K562 (cell line): ENCODE results near the gene PSD4. TPM values are rescaled to one million over a fixed set of nuclear protein-coding genes. Genes with fewer than 3 reads are reported as not detected.

Experiments
- ATAC-seq: fragments of 200-7000 bp; cut with Tn5 transposase; 3 replicates; pipeline ENCODE4 v1.9.1; 2020; ENCODE audit warnings: moderate library complexity
- BruUV-seq: library from RNA; stranded (reverse); fragments of 400-500 nt; replicated peaks from 2 replicates; lab custom pipeline; 2021; lab: Mats Ljungman, UMichigan
- CTCF ChIA-PET: fragments of 300-600 bp; formaldehyde crosslinking; extraction: SDS; loops from one replicate; lab custom pipeline; 2021; ENCODE audit warnings: low intra/inter-chr PET ratio; lab: Yijun Ruan, JAX
- POLR2A ChIA-PET: fragments of 300-600, 350-650 bp; sonication (Branson Sonifier 250); formaldehyde crosslinking; extraction: SDS; loops from one replicate; lab custom pipeline; 2021; ENCODE audit warnings: antibody characterized with exemption, inconsistent platforms; lab: Yijun Ruan, JAX
- DNase-seq, 4 experiments: peaks; one replicate each; pipeline versions ENCODE4 v3.0.0 to v3.0.0-alpha.2; 2011 to 2018; ENCODE audit warnings: low spot score in 3 of 4, mixed read lengths in 3 of 4; ENCODE audit errors: extremely low read depth in 1 of 4
- FAIRE-seq: peaks from 2 replicates; lab custom pipeline; 2011; peaks lifted over from hg19 to GRCh38; lab: Jason Lieb, UNC
- H2AFZ ChIP-seq: 2 replicates; pipeline ENCODE4 v1.6.0; 2011; ENCODE audit warnings: low read depth, low read length, control low read depth, inconsistent platforms
- H3K27ac ChIP-seq: fragments of 200-600 bp; 3 replicates; pipeline ENCODE4 v1.8.0; 2011; ENCODE audit warnings: low read depth, mild to moderate bottlenecking, control low read depth, inconsistent platforms, low read length, moderate library complexity, mixed read lengths; ENCODE audit errors: extremely low read depth
- H3K27me3 ChIP-seq, 2 experiments: fragments of 300-600 bp in 1 of 2; 2 replicates in 1 of 2; 3 replicates in 1 of 2; pipeline versions ENCODE4 v1.6.0 to v1.8.0; 2011; ENCODE audit warnings: inconsistent platforms in 2 of 2, low read length in 2 of 2, mild to moderate bottlenecking in 1 of 2, mixed read lengths in 1 of 2, moderate library complexity in 1 of 2; ENCODE audit not compliant: control insufficient read depth in 2 of 2, insufficient read depth in 2 of 2
- H3K36me3 ChIP-seq: fragments of 300-600 bp; 3 replicates; pipeline ENCODE4 v1.8.0; 2011; ENCODE audit warnings: mild to moderate bottlenecking, low read length, inconsistent platforms; ENCODE audit not compliant: control insufficient read depth, insufficient read depth
- H3K4me1 ChIP-seq, 2 experiments: fragments of 200-600 bp in 1 of 2; replicated peaks in 1 of 2; 2 replicates in 1 of 2; 3 replicates in 1 of 2; pipeline versions ENCODE4 v1.5.1 to v1.8.0; 2011; ENCODE audit warnings: inconsistent platforms in 2 of 2, low read length in 2 of 2, mild to moderate bottlenecking in 1 of 2, mixed read lengths in 1 of 2, moderate library complexity in 1 of 2; ENCODE audit not compliant: control insufficient read depth in 2 of 2, insufficient read depth in 2 of 2
- H3K4me2 ChIP-seq: 2 replicates; pipeline ENCODE4 v1.6.1; 2011; ENCODE audit warnings: low read length, control low read depth, inconsistent platforms, mixed read lengths; ENCODE audit not compliant: insufficient read depth
- H3K4me3 ChIP-seq: fragments of 200-600 bp; sonication (generic), shearing (Covaris generic); 2 replicates; pipeline ENCODE4 v1.5.1; 2016; ENCODE audit warnings: control low read depth, inconsistent platforms
- H3K79me2 ChIP-seq: fragments of 200-600 bp; 3 replicates; pipeline ENCODE4 v1.8.0; 2011; ENCODE audit warnings: low read length, inconsistent platforms; ENCODE audit not compliant: control insufficient read depth, insufficient read depth
- H3K9ac ChIP-seq, 2 experiments: 2 replicates each; pipeline versions ENCODE4 v1.6.0 to v1.6.1; 2011; ENCODE audit warnings: low read depth in 2 of 2, low read length in 2 of 2, control low read depth in 1 of 2, inconsistent platforms in 1 of 2, mild to moderate bottlenecking in 1 of 2, mixed read lengths in 1 of 2; ENCODE audit not compliant: insufficient read depth in 1 of 2
- H3K9me1 ChIP-seq: one replicate; pipeline ENCODE4 v1.6.0; 2011; ENCODE audit warnings: inconsistent platforms, mild to moderate bottlenecking, low read length, moderate library complexity; ENCODE audit not compliant: control insufficient read depth, insufficient read depth
- H3K9me3 ChIP-seq: replicated peaks from 2 replicates; pipeline ENCODE4 v1.5.1; 2011; ENCODE audit warnings: low read depth, low read length, inconsistent platforms; ENCODE audit not compliant: control insufficient read depth, insufficient read depth
- H4K20me1 ChIP-seq: replicated peaks from 2 replicates; pipeline ENCODE4 v1.6.1; 2011; ENCODE audit warnings: low read length, inconsistent platforms, mixed read lengths; ENCODE audit not compliant: control insufficient read depth, insufficient read depth
- FOXJ3 ChIP-seq: sonication (generic); formaldehyde crosslinking; IDR thresholded peaks from 2 replicates; pipeline ENCODE4 v1.4.0; 2020; ENCODE audit warnings: mild to moderate bottlenecking, missing genetic modification reagents
- NR3C1 ChIP-seq: sonication (generic); formaldehyde crosslinking; IDR thresholded peaks from 2 replicates; pipeline ENCODE4 v1.8.1; 2022; ENCODE audit warnings: missing genetic modification reagents
- PREB ChIP-seq: sonication (generic); formaldehyde crosslinking; IDR thresholded peaks from 2 replicates; pipeline ENCODE4 v1.8.1; 2023; ENCODE audit warnings: mild to moderate bottlenecking, missing genetic modification reagents
- PRPF4 ChIP-seq: fragments of 200-400 bp; formaldehyde crosslinking; IDR thresholded peaks from one replicate; pipeline ENCODE4 v1.6.1; 2017; ENCODE audit warnings: low read length, low read depth, mild to moderate bottlenecking; ENCODE audit not compliant: insufficient read depth, poor library complexity, severe bottlenecking
- SIX5 ChIP-seq, 2 experiments: IDR thresholded peaks; 2 replicates each; pipeline ENCODE4 v1.6.1; 2011; ENCODE audit warnings: low read length in 2 of 2, borderline replicate concordance in 1 of 2, low read depth in 1 of 2, mild to moderate bottlenecking in 1 of 2, moderate library complexity in 1 of 2; ENCODE audit not compliant: insufficient read depth in 1 of 2
- TCF7L2 ChIP-seq: fragments of 150-350 bp; IDR thresholded peaks from 2 replicates; pipeline ENCODE4 v1.6.1; 2016; ENCODE audit warnings: low read depth, mild to moderate bottlenecking, low read length, moderate library complexity
- THRB ChIP-seq: fragments of 450-650 bp; formaldehyde crosslinking; conservative IDR thresholded peaks from 2 replicates; pipeline ENCODE4 v1.4.0; 2022; ENCODE audit warnings: mild to moderate bottlenecking, missing genetic modification characterization
- TRIM25 ChIP-seq: fragments of 450-650 bp; IDR thresholded peaks from 2 replicates; pipeline ENCODE4 v1.7.0; 2016; ENCODE audit warnings: borderline replicate concordance
- ZNF165 ChIP-seq: fragments of 250-450 bp; sonication (Bioruptor Pico); IDR thresholded peaks from 2 replicates; pipeline ENCODE4 v1.4.0; 2020; ENCODE audit warnings: borderline replicate concordance
- ZNF239 ChIP-seq: fragments of 250-450 bp; sonication (Bioruptor Pico); IDR thresholded peaks from 2 replicates; pipeline ENCODE4 v1.4.0; 2020; ENCODE audit warnings: mild to moderate bottlenecking
- ZNF449 ChIP-seq: fragments of 250-450 bp; sonication (Bioruptor Pico); IDR thresholded peaks from 2 replicates; pipeline ENCODE4 v1.8.0; 2022; ENCODE audit warnings: moderate library complexity, mild to moderate bottlenecking, inconsistent platforms
- WGBS: fragments of 100-300 bp; shearing (Covaris generic); methylation state at CpG from one replicate; pipeline ENCODE4 v1.1.6; 2016; ENCODE audit warnings: low coverage, mixed read lengths; ENCODE audit not compliant: insufficient coverage; ENCODE audit errors: missing lambda C conversion rate; 5-methylcytosine and 5-hydroxymethylcytosine counted together
- in situ Hi-C: fragments of 300-500 bp; cut with MboI; formaldehyde crosslinking; loops from 4 replicates; pipeline ENCODE4 v1.15.0; 2018; ENCODE audit warnings: inconsistent platforms, mixed read lengths
- intact Hi-C: fragments of 100-400 bp; cut with micrococcal nuclease; formaldehyde crosslinking; loops from 2 replicates; pipeline ENCODE4 v1.14.2; 2022
- polyA plus RNA-seq, 8 experiments: library from polyadenylated mRNA; depleted of rRNA in 4 of 8; stranded (reverse) in 5 of 8; unstranded in 3 of 8; fragments of >200 nt; fragmentation: Nextera tagmentation in 2 of 8; fragmentation: Illumina TruSeq in 1 of 8; extraction: Ambion mirVana in 2 of 8; extraction: Trizol in 1 of 8; gene quantifications; 2 replicates each; pipeline versions ENCODE4 v1.2.1 to v1.2.3, GENCODE V29; 2011 to 2014; ENCODE audit warnings: inconsistent platforms in 1 of 8, missing spikeins in 1 of 8
- total RNA-seq, 7 experiments: library from RNA; depleted of rRNA in 6 of 7; stranded (reverse); fragments of >200 nt in 6 of 7; fragmentation: Illumina TruSeq in 2 of 7; extraction: Trizol in 2 of 7; gene quantifications; 2 replicates each; pipeline versions ENCODE4 v1.2.1 to v1.2.3, GENCODE V29; 2011 to 2021; ENCODE audit warnings: low replicate concordance in 1 of 7
- TF ChIP-seq, protein P1 (sequence below): sonication (generic); formaldehyde crosslinking; IDR thresholded peaks from 2 replicates; pipeline ENCODE4 v1.8.0; 2023; ENCODE audit warnings: mild to moderate bottlenecking, missing genetic modification reagents

PSD4 gene
- total and polyA plus RNA-seq, 9 of the 15 experiments (the other 6 are each of a cell fraction or from before 2014, with no cell fraction given): 0.46 to 54.0 (median 20.8) TPM

DNA sequence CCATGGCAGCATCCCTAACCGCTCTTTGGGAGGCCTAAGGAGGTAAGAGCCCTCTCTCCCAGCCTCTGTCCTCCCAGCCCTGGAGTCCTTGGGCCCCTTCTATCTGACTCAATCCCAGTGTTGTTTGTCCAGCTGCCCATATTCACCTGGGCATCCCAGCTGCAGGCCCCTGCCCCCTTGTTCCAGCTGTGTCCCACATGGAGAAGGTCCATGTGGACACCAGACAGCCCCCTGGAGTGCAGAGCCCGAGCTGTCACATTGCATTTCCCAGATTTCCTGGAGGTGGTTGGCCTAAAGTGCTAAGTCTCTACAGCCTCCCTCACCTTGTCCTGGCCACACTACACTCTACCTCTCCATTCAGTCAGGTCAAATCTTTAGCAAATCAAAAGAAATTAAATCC lies 42.5 kb downstream of the PSD4 start:
- no peaks in the 10 kb centered on the region for H3K9me3 ChIP-seq
- ATAC-seq: no peak
- ChIA-PET POLR2A (interaction anchor here (0.6 to 2.1 kb wide), 4 partner anchors 13 to 127 kb away, joined by 3 to 4 read pairs (median 3); no protein-coding TSS in a partner anchor), CTCF (no interaction called here)
- no peaks in the 10 kb centered on the region for H4K20me1 ChIP-seq
- no peak overlapping the region for H3K4me3 ChIP-seq
- no peak for FAIRE-seq
- no peak overlapping the region for H3K27ac ChIP-seq
- in situ Hi-C loops: no loop called here
- no peak overlapping the region for H3K9ac ChIP-seq
- intact Hi-C loops: no loop called here
- H2AFZ ChIP-seq: no peak overlapping the region
- no TSS peak for BruUV-seq
- no peak for DNase-seq
- WGBS: 3% methylated on average over 2 of the region's 2 CpGs
- H3K79me2 ChIP-seq: no peaks in the 10 kb centered on the region
- peaks cover 9 to 11% of the 10 kb centered on the region in 2 experiments for H3K4me1 ChIP-seq
- H3K9me1 ChIP-seq: no peaks in the 10 kb centered on the region
- no peaks in the 10 kb centered on the region for H3K27me3 ChIP-seq
- H3K36me3 ChIP-seq: no peaks in the 10 kb centered on the region
- no peak overlapping the region for H3K4me2 ChIP-seq
- TF ChIP-seq ZNF239 (CRISPR knock-in tag): no peak
- TF ChIP-seq TRIM25: no peak
- TF ChIP-seq FOXJ3 (CRISPR knock-in tag): no peak
- no peak for TF ChIP-seq PRPF4
- TF ChIP-seq ZNF449 (CRISPR knock-in tag): no peak
- no peak for TF ChIP-seq TCF7L2
- no peak for TF ChIP-seq NR3C1 (CRISPR knock-in tag)
- TF ChIP-seq PREB (CRISPR knock-in tag): no peak
- TF ChIP-seq ZNF165 (CRISPR knock-in tag): no peak
- no peak for TF ChIP-seq THRB (CRISPR knock-in tag)
- no peak for TF ChIP-seq SIX5 (IDR thresholded peaks at IDR 0.05; ENCODE audit: borderline replicate concordance in 1 of 2, insufficient read depth in 1 of 2, low read depth in 1 of 2, low read length in 2 of 2)
- TF ChIP-seq, protein P1, sequence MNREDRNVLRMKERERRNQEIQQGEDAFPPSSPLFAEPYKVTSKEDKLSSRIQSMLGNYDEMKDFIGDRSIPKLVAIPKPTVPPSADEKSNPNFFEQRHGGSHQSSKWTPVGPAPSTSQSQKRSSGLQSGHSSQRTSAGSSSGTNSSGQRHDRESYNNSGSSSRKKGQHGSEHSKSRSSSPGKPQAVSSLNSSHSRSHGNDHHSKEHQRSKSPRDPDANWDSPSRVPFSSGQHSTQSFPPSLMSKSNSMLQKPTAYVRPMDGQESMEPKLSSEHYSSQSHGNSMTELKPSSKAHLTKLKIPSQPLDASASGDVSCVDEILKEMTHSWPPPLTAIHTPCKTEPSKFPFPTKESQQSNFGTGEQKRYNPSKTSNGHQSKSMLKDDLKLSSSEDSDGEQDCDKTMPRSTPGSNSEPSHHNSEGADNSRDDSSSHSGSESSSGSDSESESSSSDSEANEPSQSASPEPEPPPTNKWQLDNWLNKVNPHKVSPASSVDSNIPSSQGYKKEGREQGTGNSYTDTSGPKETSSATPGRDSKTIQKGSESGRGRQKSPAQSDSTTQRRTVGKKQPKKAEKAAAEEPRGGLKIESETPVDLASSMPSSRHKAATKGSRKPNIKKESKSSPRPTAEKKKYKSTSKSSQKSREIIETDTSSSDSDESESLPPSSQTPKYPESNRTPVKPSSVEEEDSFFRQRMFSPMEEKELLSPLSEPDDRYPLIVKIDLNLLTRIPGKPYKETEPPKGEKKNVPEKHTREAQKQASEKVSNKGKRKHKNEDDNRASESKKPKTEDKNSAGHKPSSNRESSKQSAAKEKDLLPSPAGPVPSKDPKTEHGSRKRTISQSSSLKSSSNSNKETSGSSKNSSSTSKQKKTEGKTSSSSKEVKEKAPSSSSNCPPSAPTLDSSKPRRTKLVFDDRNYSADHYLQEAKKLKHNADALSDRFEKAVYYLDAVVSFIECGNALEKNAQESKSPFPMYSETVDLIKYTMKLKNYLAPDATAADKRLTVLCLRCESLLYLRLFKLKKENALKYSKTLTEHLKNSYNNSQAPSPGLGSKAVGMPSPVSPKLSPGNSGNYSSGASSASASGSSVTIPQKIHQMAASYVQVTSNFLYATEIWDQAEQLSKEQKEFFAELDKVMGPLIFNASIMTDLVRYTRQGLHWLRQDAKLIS (CRISPR knock-in tag): no peak
